Activated CD8-positive, alpha-beta T cell treated with anti-CD3 and anti-CD28 coated beads for 36 hours (primary cell): ENCODE results near the gene NEK1. TPM values are rescaled to one million over a fixed set of nuclear protein-coding genes. Genes with fewer than 3 reads are reported as not detected.

ENCODE experiments used
- ATAC-seq: fragments of 200-7000 bp; cut with Tn5 transposase; one replicate; pipeline ENCODE4 v1.10.0; 2021; ENCODE audit warnings: mild to moderate bottlenecking, moderate library complexity
- CTCF ChIA-PET: fragments of 350-600 bp; sonication (Branson Sonifier 250); formaldehyde crosslinking; loops from one replicate; lab custom pipeline; 2021; ENCODE audit warnings: antibody characterized with exemption; lab: Charles Lee
- POLR2A ChIA-PET: fragments of 350-600 bp; sonication (Branson Sonifier 250); formaldehyde crosslinking; loops from one replicate; lab custom pipeline; 2021; ENCODE audit warnings: antibody characterized with exemption; lab: Charles Lee
- DNase-seq: peaks from one replicate; pipeline ENCODE4 v3.0.0-alpha.2; 2020
- H3K27ac Mint-ChIP-seq: one replicate; pipeline ENCODE4 v1.8.0; 2021; ENCODE audit warnings: mild to moderate bottlenecking, mixed read lengths
- H3K27me3 Mint-ChIP-seq: one replicate; pipeline ENCODE4 v1.8.0; 2021; ENCODE audit warnings: mixed read lengths
- H3K36me3 Mint-ChIP-seq: one replicate; pipeline ENCODE4 v1.8.0; 2021; ENCODE audit warnings: low read depth, mixed read lengths
- H3K4me1 Mint-ChIP-seq: one replicate; pipeline ENCODE4 v1.8.0; 2021; ENCODE audit warnings: low read depth, mixed read lengths
- H3K4me3 Mint-ChIP-seq: one replicate; pipeline ENCODE4 v1.8.0; 2021; ENCODE audit warnings: mild to moderate bottlenecking, moderate library complexity, mixed read lengths
- H3K9me3 Mint-ChIP-seq: one replicate; pipeline ENCODE4 v1.8.0; 2021; ENCODE audit warnings: mixed read lengths
- intact Hi-C: fragments of 100-400 bp; cut with micrococcal nuclease; formaldehyde crosslinking; loops from one replicate; pipeline ENCODE4 v1.10.0; 2022
- total RNA-seq, 2 experiments: library from RNA; stranded (reverse); gene quantifications; one replicate each; pipeline ENCODE4 v1.2.3, GENCODE V29; 2021
- TF ChIP-seq, protein P1 (sequence below): fragments of 200-600 bp; IDR thresholded peaks from one replicate; pipeline ENCODE4 v1.8.0; 2022; ENCODE audit warnings: antibody characterized with exemption, mild to moderate bottlenecking

Gene NEK1
- total RNA-seq, 2 experiments from 2014 or later, result 12.0 to 13.6 TPM

DNA sequence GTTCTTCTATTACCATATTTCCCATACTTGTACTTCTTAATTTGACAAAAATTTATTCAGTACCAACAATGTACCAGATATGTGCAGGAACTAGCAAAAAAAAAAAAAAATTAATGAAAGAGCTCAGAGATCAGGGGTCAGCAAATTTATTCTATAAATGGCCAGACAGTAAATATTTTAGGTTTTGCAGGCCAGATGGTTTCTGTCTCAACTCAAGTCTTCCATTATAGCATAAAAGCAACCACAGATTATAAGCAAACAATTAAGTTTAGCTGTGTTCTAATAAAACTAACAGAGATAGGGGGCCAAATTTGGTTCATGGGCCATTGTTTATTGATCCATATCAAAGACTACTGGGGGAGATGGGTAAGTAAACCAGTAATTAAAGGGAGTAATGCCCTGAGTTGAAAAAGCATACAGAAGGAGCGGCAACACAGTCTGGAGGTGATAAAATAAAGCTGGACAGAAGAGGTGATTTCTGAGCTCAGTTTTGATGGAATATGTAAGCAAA is 19.3 kb downstream of the NEK1 start:
- no peak overlapping the region for H3K27ac Mint-ChIP-seq
- intact Hi-C loops, result no loop called here
- TF ChIP-seq, protein P1, sequence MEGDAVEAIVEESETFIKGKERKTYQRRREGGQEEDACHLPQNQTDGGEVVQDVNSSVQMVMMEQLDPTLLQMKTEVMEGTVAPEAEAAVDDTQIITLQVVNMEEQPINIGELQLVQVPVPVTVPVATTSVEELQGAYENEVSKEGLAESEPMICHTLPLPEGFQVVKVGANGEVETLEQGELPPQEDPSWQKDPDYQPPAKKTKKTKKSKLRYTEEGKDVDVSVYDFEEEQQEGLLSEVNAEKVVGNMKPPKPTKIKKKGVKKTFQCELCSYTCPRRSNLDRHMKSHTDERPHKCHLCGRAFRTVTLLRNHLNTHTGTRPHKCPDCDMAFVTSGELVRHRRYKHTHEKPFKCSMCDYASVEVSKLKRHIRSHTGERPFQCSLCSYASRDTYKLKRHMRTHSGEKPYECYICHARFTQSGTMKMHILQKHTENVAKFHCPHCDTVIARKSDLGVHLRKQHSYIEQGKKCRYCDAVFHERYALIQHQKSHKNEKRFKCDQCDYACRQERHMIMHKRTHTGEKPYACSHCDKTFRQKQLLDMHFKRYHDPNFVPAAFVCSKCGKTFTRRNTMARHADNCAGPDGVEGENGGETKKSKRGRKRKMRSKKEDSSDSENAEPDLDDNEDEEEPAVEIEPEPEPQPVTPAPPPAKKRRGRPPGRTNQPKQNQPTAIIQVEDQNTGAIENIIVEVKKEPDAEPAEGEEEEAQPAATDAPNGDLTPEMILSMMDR, result no peak
- no peak for ATAC-seq
- ChIA-PET POLR2A (interaction anchor here (0.6 to 1.5 kb wide), 3 partner anchors 19 to 1796 kb away, joined by 3 to 5 read pairs (median 3); no protein-coding TSS in a partner anchor), CTCF (no interaction called here)
- H3K27me3 Mint-ChIP-seq, result no peaks in the 10 kb centered on the region
- H3K4me3 Mint-ChIP-seq, result no peak overlapping the region
- DNase-seq, result no peak
- H3K9me3 Mint-ChIP-seq, result no peaks in the 10 kb centered on the region
- no peaks in the 10 kb centered on the region for H3K4me1 Mint-ChIP-seq
- H3K36me3 Mint-ChIP-seq, result peaks cover 5% of the 10 kb centered on the region

DNA sequence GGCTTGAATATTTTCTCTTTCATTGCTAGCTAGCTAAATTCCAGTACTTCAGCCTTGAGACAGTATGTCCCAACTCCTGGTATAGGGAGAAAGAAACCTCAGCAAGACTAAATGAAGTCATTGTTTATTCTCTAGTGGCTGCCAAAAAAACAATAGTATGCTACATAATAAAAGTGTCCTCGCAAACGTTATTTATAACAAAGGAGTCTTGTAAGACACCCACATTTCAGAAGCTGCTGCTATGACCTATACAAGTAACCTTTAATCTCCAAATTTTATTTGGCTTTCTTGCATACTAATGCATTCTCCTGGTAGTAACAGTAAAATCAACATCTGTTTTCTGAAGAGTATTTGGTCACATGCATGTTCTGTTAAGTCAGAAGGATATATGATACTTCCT is 28.8 kb downstream of the NEK1 start:
- TF ChIP-seq, protein P1, result no peak
- DNase-seq, result no peak
- Mint-ChIP-seq H3K27ac (no peak overlapping the region), H3K36me3 (peaks cover 12% of the 10 kb centered on the region), H3K4me1 (peaks cover 7% of the 10 kb centered on the region), H3K27me3 (no peaks in the 10 kb centered on the region), H3K4me3 (no peak overlapping the region), H3K9me3 (no peaks in the 10 kb centered on the region)
- CTCF ChIA-PET, result no interaction called here
- ATAC-seq, result no peak
- POLR2A ChIA-PET, result no interaction called here
- intact Hi-C loops, result no loop called here

DNA sequence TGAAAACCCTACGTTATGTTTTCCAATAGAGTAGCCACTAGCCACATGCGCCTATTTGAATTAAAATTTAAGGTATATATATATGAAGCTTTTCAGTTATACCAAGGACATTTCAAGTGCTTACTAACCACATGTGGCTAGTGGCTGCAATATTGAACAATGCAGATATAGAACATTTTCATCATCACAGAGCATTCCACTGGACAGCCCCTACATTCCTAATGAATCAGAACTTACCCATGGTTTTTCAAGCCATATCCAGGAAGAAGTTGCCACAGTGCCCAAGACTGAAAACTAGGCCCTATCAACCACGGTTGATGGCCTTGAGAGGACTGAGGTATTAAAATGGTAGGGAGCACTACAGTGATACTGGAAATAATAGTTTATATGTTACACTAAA is 29.7 kb downstream of the NEK1 start:
- no peak for DNase-seq
- ATAC-seq, result no peak
- Mint-ChIP-seq H3K36me3 (peaks cover 12% of the 10 kb centered on the region), H3K4me3 (no peak overlapping the region), H3K27me3 (no peaks in the 10 kb centered on the region), H3K4me1 (peaks cover 7% of the 10 kb centered on the region), H3K9me3 (no peaks in the 10 kb centered on the region), H3K27ac (no peak overlapping the region)
- TF ChIP-seq, protein P1, result no peak
- ChIA-PET CTCF (interaction anchor here (1.3 kb wide), 1 partner anchor 9 kb away, joined by 4 read pairs; no protein-coding TSS in a partner anchor), POLR2A (no interaction called here)
- intact Hi-C loops, result no loop called here

DNA sequence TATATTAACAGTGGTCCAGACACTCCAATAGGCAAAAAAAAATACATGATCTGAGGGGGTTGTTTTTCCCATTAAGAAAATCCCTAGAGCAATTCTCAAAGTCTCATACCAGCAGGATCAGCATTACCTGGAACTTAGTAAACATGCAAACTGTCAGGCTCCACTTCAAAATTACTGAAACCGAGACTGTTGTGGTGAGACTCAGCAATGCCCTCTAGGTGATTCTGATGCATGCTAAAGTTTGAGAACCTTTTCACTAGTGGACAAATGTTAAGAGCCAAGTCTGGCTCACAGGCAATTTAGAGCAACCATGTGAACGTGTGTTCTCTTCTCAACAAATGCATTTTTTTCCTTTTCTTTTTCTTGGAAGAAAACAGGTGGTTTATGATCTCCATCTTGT is 30.2 kb downstream of the NEK1 start:
- Mint-ChIP-seq H3K4me1 (peaks cover 7% of the 10 kb centered on the region), H3K27ac (no peak overlapping the region), H3K9me3 (no peaks in the 10 kb centered on the region), H3K27me3 (no peaks in the 10 kb centered on the region), H3K36me3 (peaks cover 12% of the 10 kb centered on the region), H3K4me3 (no peak overlapping the region)
- POLR2A ChIA-PET, result no interaction called here
- ATAC-seq (no peak), DNase-seq (no peak)
- intact Hi-C loops, result no loop called here
- CTCF ChIA-PET, result interaction anchor here (1.3 kb wide), 1 partner anchor 9 kb away, joined by 4 read pairs; no protein-coding TSS in a partner anchor
- TF ChIP-seq, protein P1, result no peak

DNA sequence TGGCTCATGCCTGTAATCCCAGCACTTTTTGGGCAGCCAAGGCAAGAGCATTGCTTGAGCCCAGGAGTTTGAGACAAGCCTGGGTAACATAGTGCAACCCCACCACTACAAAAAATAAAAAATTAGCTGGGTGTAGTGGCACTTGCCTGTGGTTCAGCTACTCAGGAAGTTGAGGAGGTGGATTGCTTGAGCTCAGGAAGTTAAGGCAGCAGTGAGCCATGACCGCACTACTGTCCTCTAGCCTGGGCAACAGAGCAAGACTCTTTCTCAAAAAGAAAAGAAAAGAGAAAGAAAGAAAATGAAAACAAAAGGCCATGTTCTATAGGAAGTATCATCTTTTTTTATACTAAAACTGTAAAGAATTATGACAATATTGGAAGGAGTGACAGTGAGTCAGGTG is 38.5 kb downstream of the NEK1 start:
- intact Hi-C loops, result no loop called here
- no peaks in the 10 kb centered on the region for H3K27me3 Mint-ChIP-seq
- ChIA-PET CTCF (interaction anchor here (1.0 kb wide), 1 partner anchor 8 kb away, joined by 4 read pairs; no protein-coding TSS in a partner anchor), POLR2A (interaction anchor here (0.6 kb wide), 1 partner anchor 19 kb away, joined by 3 read pairs; no protein-coding TSS in a partner anchor)
- H3K27ac Mint-ChIP-seq, result no peak overlapping the region
- no peaks in the 10 kb centered on the region for H3K4me1 Mint-ChIP-seq
- no peak for DNase-seq
- no peak for ATAC-seq
- no peaks in the 10 kb centered on the region for H3K9me3 Mint-ChIP-seq
- H3K36me3 Mint-ChIP-seq, result peaks cover 19% of the 10 kb centered on the region
- H3K4me3 Mint-ChIP-seq, result no peak overlapping the region
- TF ChIP-seq, protein P1, result no peak
